ENCODE data around the gene KRTAP10-5.

The KRTAP10-5 gene

DNA sequence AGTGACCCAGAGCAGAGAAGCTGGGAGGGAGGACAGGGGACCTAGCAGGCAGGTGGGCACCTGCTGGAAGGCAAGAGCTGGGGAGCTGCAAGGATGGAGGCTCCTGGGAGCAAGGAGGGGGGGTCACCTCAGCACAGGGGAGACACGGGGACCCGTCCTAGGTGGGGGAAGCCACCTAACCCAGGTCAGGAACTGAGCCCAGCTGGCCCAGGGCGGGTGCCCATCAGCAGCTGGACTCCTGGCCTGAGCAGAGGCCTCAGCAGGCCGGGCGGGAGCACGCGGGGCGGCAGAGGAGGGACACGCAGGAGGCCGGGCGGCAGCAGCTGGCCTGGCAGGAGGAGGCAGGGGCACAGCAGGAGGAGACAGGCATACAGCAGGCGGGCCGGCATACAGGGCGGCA lies 41.4 kb downstream of the KRTAP10-5 start (continued):
- TF ChIP-seq, protein P1, sequence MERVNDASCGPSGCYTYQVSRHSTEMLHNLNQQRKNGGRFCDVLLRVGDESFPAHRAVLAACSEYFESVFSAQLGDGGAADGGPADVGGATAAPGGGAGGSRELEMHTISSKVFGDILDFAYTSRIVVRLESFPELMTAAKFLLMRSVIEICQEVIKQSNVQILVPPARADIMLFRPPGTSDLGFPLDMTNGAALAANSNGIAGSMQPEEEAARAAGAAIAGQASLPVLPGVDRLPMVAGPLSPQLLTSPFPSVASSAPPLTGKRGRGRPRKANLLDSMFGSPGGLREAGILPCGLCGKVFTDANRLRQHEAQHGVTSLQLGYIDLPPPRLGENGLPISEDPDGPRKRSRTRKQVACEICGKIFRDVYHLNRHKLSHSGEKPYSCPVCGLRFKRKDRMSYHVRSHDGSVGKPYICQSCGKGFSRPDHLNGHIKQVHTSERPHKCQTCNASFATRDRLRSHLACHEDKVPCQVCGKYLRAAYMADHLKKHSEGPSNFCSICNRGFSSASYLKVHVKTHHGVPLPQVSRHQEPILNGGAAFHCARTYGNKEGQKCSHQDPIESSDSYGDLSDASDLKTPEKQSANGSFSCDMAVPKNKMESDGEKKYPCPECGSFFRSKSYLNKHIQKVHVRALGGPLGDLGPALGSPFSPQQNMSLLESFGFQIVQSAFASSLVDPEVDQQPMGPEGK (CRISPR knock-in tag; IDR thresholded peaks at IDR 0.05; ENCODE audit: borderline replicate concordance): no peak
- no peak for TF ChIP-seq RARB (CRISPR knock-in tag; IDR thresholded peaks at IDR 0.05)
- no peak for TF ChIP-seq ARNTL (CRISPR knock-in tag; IDR thresholded peaks at IDR 0.05; ENCODE audit: borderline replicate concordance, low read depth)
- no peak for TF ChIP-seq PPARA (CRISPR knock-in tag; IDR thresholded peaks at IDR 0.05; ENCODE audit: borderline replicate concordance)
- TF ChIP-seq GLIS3 (CRISPR knock-in tag; IDR thresholded peaks at IDR 0.05): no peak
- TF ChIP-seq ZNF8 (CRISPR knock-in tag; IDR thresholded peaks at IDR 0.05): no peak
- no peak for TF ChIP-seq ZFP3 (CRISPR knock-in tag; IDR thresholded peaks at IDR 0.05)

GRCh38 chr21:44537930-44538911 lies 42.2 kb downstream of the KRTAP10-5 start:
- no peak for ATAC-seq
- no peak for TF ChIP-seq CSDC2 (CRISPR knock-in tag; IDR thresholded peaks at IDR 0.05)
- TF ChIP-seq CREB5 (CRISPR knock-in tag; IDR thresholded peaks at IDR 0.05; ENCODE audit: low read depth): no peak
- no peak for TF ChIP-seq ARNTL (CRISPR knock-in tag; IDR thresholded peaks at IDR 0.05; ENCODE audit: borderline replicate concordance, low read depth)
- TF ChIP-seq POU6F1 (CRISPR knock-in tag; IDR thresholded peaks at IDR 0.05; ENCODE audit: borderline replicate concordance, low read depth): no peak

GRCh38 chr21:44535963-44536362 lies 44.4 kb downstream of the KRTAP10-5 start:
- ATAC-seq: no peak
- TF ChIP-seq POU6F1 (CRISPR knock-in tag; IDR thresholded peaks at IDR 0.05; ENCODE audit: borderline replicate concordance, low read depth): no peak
- TF ChIP-seq ZC3H10 (CRISPR knock-in tag; IDR thresholded peaks at IDR 0.05): no peak
- no peak for TF ChIP-seq ZFP3 (CRISPR knock-in tag; IDR thresholded peaks at IDR 0.05)
- no peak for TF ChIP-seq ZNF8 (CRISPR knock-in tag; IDR thresholded peaks at IDR 0.05)
- no peak for TF ChIP-seq ARNTL (CRISPR knock-in tag; IDR thresholded peaks at IDR 0.05; ENCODE audit: borderline replicate concordance, low read depth)
- no peak for TF ChIP-seq ZNF565 (CRISPR knock-in tag; conservative IDR thresholded peaks at IDR 0.05; ENCODE audit: low read depth)
- no peak for TF ChIP-seq ZFP30 (CRISPR knock-in tag; IDR thresholded peaks at IDR 0.05)
- no peak for TF ChIP-seq OSR1 (CRISPR knock-in tag; IDR thresholded peaks at IDR 0.05)
- TF ChIP-seq ESRRG (CRISPR knock-in tag; IDR thresholded peaks at IDR 0.05): no peak
- TF ChIP-seq ISL1 (CRISPR knock-in tag; IDR thresholded peaks at IDR 0.05): no peak
- no peak for TF ChIP-seq RARB (CRISPR knock-in tag; IDR thresholded peaks at IDR 0.05)
- TF ChIP-seq, protein P2, sequence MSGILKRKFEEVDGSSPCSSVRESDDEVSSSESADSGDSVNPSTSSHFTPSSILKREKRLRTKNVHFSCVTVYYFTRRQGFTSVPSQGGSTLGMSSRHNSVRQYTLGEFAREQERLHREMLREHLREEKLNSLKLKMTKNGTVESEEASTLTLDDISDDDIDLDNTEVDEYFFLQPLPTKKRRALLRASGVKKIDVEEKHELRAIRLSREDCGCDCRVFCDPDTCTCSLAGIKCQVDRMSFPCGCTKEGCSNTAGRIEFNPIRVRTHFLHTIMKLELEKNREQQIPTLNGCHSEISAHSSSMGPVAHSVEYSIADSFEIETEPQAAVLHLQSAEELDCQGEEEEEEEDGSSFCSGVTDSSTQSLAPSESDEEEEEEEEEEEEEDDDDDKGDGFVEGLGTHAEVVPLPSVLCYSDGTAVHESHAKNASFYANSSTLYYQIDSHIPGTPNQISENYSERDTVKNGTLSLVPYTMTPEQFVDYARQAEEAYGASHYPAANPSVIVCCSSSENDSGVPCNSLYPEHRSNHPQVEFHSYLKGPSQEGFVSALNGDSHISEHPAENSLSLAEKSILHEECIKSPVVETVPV (CRISPR knock-in tag; IDR thresholded peaks at IDR 0.05): no peak
- no peak for TF ChIP-seq CSDC2 (CRISPR knock-in tag; IDR thresholded peaks at IDR 0.05)
- TF ChIP-seq, protein P1 (CRISPR knock-in tag; IDR thresholded peaks at IDR 0.05; ENCODE audit: borderline replicate concordance): no peak
- no peak for TF ChIP-seq TCF4 (CRISPR knock-in tag; IDR thresholded peaks at IDR 0.05; ENCODE audit: borderline replicate concordance)
- TF ChIP-seq TOX (CRISPR knock-in tag; IDR thresholded peaks at IDR 0.05; ENCODE audit: borderline replicate concordance): no peak
- TF ChIP-seq GLIS3 (CRISPR knock-in tag; IDR thresholded peaks at IDR 0.05): no peak
- TF ChIP-seq ZNF70 (CRISPR knock-in tag; IDR thresholded peaks at IDR 0.05): no peak
